ENCODE results near the gene IAH1. TPM values are rescaled to one million over a fixed set of nuclear protein-coding genes. Genes with fewer than 3 reads are reported as not detected.

The IAH1 gene
- total and polyA plus RNA-seq, 3 donors from 2014 or later: 76.3 to 208 (median 86.0) TPM

- Histone ChIP-seq H3K27ac (no peak overlapping the region), H3K4me3 (no peak overlapping the region), H3K27me3 (no peaks in the 10 kb centered on the region), H3K36me3 (ENCODE audit: low read depth, missing control alignments) (peaks cover 3% of the 10 kb centered on the region), H3K4me1 (no peaks in the 10 kb centered on the region), H3K9me3 (no peaks in the 10 kb centered on the region)
- 97 to 100% methylated on average over 1 of the region's 1 CpG for WGBS, 2 donors
- DNase-seq: no peak
- intact Hi-C loops (cut with DNase I; ENCODE audit: low total_unique reads): no loop called here
- TF ChIP-seq POLR2A (IDR thresholded peaks at IDR 0.05): no peak
- TF ChIP-seq CTCF (IDR thresholded peaks at IDR 0.05): no peak
These were observed 34.8 kb upstream of the IAH1 start for GRCh38 chr2:9439536-9439935.

- WGBS, 2 donors: 97 to 100% methylated on average over 1 of the region's 1 CpG
- no peak overlapping the region for H3K27ac ChIP-seq
These were observed 34.2 kb upstream of the IAH1 start for GRCh38 chr2:9440058-9440727.

GRCh38 chr2:9441556-9441955, 32.8 kb upstream of the IAH1 start:
- no peak overlapping the region for H3K4me3 ChIP-seq
- no peak for TF ChIP-seq CTCF (IDR thresholded peaks at IDR 0.05)
- no peak for TF ChIP-seq POLR2A (IDR thresholded peaks at IDR 0.05)
- no peaks in the 10 kb centered on the region for H3K4me1 ChIP-seq
- no peak overlapping the region for H3K27ac ChIP-seq
- intact Hi-C loops (cut with DNase I; ENCODE audit: low total_unique reads): no loop called here
- no peaks in the 10 kb centered on the region for H3K9me3 ChIP-seq
- no peak for DNase-seq
- H3K27me3 ChIP-seq: no peaks in the 10 kb centered on the region
- H3K36me3 ChIP-seq (ENCODE audit: low read depth, missing control alignments): peaks cover 3% of the 10 kb centered on the region
- 56 to 73% methylated on average over 3 of the region's 3 CpGs for WGBS, 2 donors

More at GRCh38 chr2:9440058-9440727, 34.2 kb upstream of the IAH1 start:
- no peaks in the 10 kb centered on the region for H3K9me3 ChIP-seq
- no peak overlapping the region for H3K4me3 ChIP-seq
- H3K27me3 ChIP-seq: no peaks in the 10 kb centered on the region
- intact Hi-C loops (cut with DNase I; ENCODE audit: low total_unique reads): no loop called here
- peaks cover 3% of the 10 kb centered on the region for H3K36me3 ChIP-seq (ENCODE audit: low read depth, missing control alignments)
- TF ChIP-seq POLR2A (IDR thresholded peaks at IDR 0.05): no peak
- TF ChIP-seq CTCF (IDR thresholded peaks at IDR 0.05): no peak
- no peaks in the 10 kb centered on the region for H3K4me1 ChIP-seq
- no peak for DNase-seq

DNA sequence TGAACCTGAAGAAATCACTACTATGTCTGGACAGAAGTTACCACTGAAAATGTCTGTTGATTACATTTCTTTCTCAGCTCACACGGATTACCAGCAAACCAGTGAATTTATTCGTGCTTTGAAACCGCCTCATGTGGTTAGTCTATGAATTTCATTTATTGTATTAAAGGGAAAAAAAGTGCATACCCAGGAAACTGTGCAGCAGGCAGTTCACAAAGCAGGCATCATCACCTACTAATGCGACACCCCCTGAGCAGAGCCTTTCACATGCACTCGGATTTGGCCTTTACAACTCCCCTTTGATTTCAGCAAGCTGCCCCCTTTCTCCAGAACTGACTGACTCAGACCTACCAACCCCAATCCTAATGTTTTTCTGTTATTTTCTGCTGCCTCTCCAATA, 30.8 kb upstream of the IAH1 start:
- Histone ChIP-seq H3K9me3 (no peaks in the 10 kb centered on the region), H3K27ac (no peak overlapping the region), H3K27me3 (no peaks in the 10 kb centered on the region), H3K4me3 (no peak overlapping the region), H3K36me3 (ENCODE audit: low read depth, missing control alignments) (no peaks in the 10 kb centered on the region), H3K4me1 (no peaks in the 10 kb centered on the region)
- 91 to 97% methylated on average over 5 of the region's 5 CpGs for WGBS, 2 donors
- DNase-seq: no peak
- intact Hi-C loops (cut with DNase I; ENCODE audit: low total_unique reads): no loop called here
- no peak for TF ChIP-seq POLR2A (IDR thresholded peaks at IDR 0.05)
- no peak for TF ChIP-seq CTCF (IDR thresholded peaks at IDR 0.05)

DNA sequence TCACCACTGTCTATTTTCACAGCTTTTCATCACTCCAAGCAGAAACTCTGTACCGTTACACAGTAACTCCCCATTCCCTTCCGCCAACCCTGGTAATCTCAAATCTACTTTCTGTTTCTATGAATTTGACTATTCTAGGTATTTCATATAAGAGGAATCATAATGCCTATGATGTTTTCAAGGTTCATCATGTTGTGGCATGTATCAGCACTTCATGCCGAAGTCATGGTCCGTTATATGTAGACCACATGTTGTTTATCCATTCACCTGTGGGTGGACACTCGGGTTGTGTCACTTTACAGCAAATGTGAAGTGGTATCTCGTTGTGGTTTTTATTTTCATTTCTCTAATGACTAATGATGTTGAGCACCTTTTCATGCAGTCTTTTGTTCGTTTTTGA, 29.3 kb upstream of the IAH1 start:
- TF ChIP-seq CTCF (IDR thresholded peaks at IDR 0.05): no peak
- no peak for TF ChIP-seq POLR2A (IDR thresholded peaks at IDR 0.05)
- no peak for DNase-seq
- H3K9me3 ChIP-seq: no peaks in the 10 kb centered on the region
- intact Hi-C loops (cut with DNase I; ENCODE audit: low total_unique reads): no loop called here
- H3K36me3 ChIP-seq (ENCODE audit: low read depth, missing control alignments): no peaks in the 10 kb centered on the region
- no peak overlapping the region for H3K27ac ChIP-seq
- no peaks in the 10 kb centered on the region for H3K27me3 ChIP-seq
- no peak overlapping the region for H3K4me3 ChIP-seq
- H3K4me1 ChIP-seq: no peaks in the 10 kb centered on the region
- 89 to 98% methylated on average over 7 of the region's 7 CpGs for WGBS, 2 donors
